HG02885 (cell line): ENCODE results near the gene TIGD6.
A peak's percentile ranks its signal among the peaks of the same experiment; 100 is the strongest.

Source experiments
- ATAC-seq: cut with Tn5 transposase; IDR thresholded peaks from one replicate; pipeline ENCODE4 v1.9.1; 2021; ENCODE audit warnings: mild to moderate bottlenecking; ENCODE audit not compliant: unreplicated experiment, poor library complexity

Gene TIGD6

GRCh38 chr5:150017226-150018005, 17.0 kb upstream of the TIGD6 start:
- no peak for ATAC-seq

GRCh38 chr5:150016537-150016936, 16.1 kb upstream of the TIGD6 start:
- ATAC-seq: no peak

- ATAC-seq: no peak
Measured at GRCh38 chr5:150015415-150015814, 15.0 kb upstream of the TIGD6 start.

- ATAC-seq: no peak
Measured at GRCh38 chr5:150014456-150014855, 14.0 kb upstream of the TIGD6 start.

GRCh38 chr5:150013931-150014330, 13.5 kb upstream of the TIGD6 start:
- ATAC-seq: no peak

GRCh38 chr5:150009671-150010387, 9.4 kb upstream of the TIGD6 start:
- no peak for ATAC-seq

GRCh38 chr5:150007050-150007449, 6.6 kb upstream of the TIGD6 start:
- ATAC-seq: no peak

GRCh38 chr5:150006318-150006717, 5.9 kb upstream of the TIGD6 start:
- no peak for ATAC-seq

GRCh38 chr5:150001660-150002486, 1.4 kb upstream of the TIGD6 start:
- ATAC-seq: peak; percentile 61

- peak; percentile 13 for ATAC-seq
Measured at GRCh38 chr5:150000990-150001659, 671 bp upstream of the TIGD6 start.

- no peak for ATAC-seq
Measured at GRCh38 chr5:149999866-150000255, 593 bp downstream of the TIGD6 start.

- no peak for ATAC-seq
Measured at GRCh38 chr5:149999359-149999758, 1.1 kb downstream of the TIGD6 start.

- no peak for ATAC-seq
Measured at GRCh38 chr5:149998281-149998680, 2.2 kb downstream of the TIGD6 start.

- ATAC-seq: no peak
Measured at GRCh38 chr5:149996205-149996890, 4.1 kb downstream of the TIGD6 start.

- ATAC-seq: no peak
Measured at GRCh38 chr5:149995385-149996204, 4.9 kb downstream of the TIGD6 start.

GRCh38 chr5:149993471-149993870, 7.0 kb downstream of the TIGD6 start:
- no peak for ATAC-seq

GRCh38 chr5:149990518-149991376, 9.7 kb downstream of the TIGD6 start:
- ATAC-seq: peak; percentile 67

- ATAC-seq: no peak
Measured at GRCh38 chr5:149988126-149988525, 12.3 kb downstream of the TIGD6 start.
